HG02763 (cell line): ENCODE results near the gene CDKN2D.
"Not testable (repeated sequence)": the region's sequence is repeated elsewhere in the genome, so short reads cannot be mapped to it uniquely, and the experiment has no call there.

Source experiments
- ATAC-seq: cut with Tn5 transposase; IDR thresholded peaks from one replicate; pipeline ENCODE4 v1.9.1; 2021; ENCODE audit warnings: mild to moderate bottlenecking, moderate library complexity; ENCODE audit not compliant: unreplicated experiment

The CDKN2D gene

GRCh38 chr19:10582091-10582490, 13.3 kb upstream of the CDKN2D start:
- ATAC-seq = no peak

DNA sequence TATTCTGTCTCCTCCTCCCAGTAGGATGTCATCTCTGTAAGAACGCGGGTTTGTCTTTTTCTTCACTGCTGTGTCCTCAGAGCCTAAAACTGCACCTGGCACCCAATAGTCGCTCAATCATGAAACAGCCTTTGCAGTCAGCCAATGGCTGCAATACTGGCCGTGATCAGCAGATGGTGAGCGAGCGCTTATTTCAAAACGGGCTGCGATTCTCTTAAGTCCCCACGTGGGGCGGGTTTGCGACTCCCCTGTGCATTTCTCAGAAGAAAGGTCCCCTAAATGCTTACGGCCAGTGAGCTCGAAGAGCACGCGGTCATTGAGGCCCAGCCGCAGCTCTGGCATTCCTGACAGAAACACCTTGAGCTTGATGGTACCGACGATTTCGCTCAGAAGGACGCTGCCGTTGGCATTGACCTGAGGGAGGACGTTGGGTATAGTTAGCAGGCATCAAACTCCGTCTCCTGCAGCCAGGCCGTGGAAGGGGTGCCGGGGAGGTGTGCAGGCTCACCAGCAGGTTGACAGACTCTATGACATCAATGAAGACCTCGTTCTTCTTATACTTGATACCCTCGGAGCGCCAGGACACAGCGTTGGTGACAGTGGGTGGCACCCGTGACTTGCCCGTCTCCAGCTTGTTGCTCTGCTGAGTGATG, 12.3 kb upstream of the CDKN2D start:
- no peak for ATAC-seq

DNA sequence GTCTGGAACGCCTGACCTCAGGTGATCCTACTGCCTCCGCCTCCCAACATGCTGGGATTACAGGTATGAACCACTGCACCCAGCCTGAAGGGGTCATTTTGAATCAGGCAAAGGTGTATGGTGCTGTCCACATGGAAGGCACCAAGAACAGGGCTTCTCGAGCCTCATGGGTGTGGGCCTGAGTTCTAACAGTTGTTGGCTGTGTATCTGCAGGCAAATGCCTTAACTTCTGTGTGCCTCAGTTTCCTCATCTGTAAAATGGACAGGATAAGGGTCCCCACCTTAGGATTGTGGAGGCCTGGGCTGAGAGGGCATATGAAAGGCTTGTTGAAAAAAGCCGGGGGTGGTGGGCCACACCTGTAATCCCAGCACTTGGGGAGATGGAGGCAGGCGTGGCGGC, 9.2 kb upstream of the CDKN2D start:
- no peak for ATAC-seq

GRCh38 chr19:10575011-10575716, 6.4 kb upstream of the CDKN2D start:
- ATAC-seq = no peak

DNA sequence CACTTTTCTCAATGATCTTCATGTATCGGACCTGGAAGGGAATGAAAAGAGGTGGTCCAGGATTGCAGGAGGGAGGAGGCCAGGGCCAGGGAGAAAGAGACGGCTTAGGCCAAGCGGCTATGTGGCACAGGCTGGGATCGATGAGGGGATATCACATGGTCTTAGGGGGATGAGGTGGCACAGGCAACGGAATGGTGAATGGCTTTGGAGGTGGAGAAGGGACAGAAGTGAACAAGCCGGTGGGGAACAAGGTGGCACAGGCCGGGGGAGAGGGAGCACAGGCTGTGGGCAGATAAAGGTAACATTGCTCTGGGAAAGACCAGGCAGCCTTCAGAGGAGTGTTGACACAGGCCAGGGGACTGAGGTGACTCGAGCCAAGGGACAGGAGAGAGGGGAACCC, 5.7 kb upstream of the CDKN2D start:
- ATAC-seq = no peak

DNA sequence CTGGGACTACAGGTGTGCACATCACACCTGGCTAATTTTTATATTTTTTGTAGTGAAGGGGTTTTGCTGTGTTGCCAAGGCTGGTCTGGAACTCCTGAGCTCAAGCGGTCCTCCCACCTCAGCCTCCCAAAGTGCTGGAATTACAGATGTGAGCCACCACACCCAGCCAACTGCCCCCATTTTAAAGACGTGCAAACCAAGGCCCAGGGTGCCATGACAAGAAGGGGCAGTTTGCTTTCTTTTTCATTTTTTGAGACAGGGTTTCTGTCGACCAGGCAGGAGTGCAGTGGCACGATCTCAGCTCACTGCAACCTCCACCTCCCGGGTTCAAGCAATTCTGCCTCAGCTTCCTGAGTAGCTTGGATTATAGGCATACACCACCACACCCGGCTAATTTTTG, 5.0 kb upstream of the CDKN2D start:
- not testable (repeated sequence) for ATAC-seq

GRCh38 chr19:10568062-10568825, 535 bp downstream of the CDKN2D start:
- ATAC-seq = peak; percentile 1

DNA sequence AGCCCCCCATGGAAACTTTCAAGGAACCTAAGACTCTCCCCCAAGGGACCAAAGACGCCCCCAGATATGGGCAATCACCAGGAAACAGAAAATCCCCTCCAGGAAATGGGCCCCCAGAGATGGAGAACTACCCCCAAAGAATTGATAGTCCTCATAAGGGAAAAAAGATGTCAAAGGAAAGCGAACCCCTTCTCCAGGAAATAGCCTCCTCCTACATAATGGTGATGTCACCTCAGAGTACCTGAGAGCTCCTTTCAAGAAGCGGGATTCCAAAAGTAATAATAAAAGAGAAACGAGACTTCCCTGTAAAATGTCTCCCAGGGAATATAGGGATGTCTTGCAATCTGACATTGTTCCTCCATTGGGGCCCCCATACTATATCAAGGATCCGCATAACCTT, 1.1 kb downstream of the CDKN2D start:
- ATAC-seq = no peak

DNA sequence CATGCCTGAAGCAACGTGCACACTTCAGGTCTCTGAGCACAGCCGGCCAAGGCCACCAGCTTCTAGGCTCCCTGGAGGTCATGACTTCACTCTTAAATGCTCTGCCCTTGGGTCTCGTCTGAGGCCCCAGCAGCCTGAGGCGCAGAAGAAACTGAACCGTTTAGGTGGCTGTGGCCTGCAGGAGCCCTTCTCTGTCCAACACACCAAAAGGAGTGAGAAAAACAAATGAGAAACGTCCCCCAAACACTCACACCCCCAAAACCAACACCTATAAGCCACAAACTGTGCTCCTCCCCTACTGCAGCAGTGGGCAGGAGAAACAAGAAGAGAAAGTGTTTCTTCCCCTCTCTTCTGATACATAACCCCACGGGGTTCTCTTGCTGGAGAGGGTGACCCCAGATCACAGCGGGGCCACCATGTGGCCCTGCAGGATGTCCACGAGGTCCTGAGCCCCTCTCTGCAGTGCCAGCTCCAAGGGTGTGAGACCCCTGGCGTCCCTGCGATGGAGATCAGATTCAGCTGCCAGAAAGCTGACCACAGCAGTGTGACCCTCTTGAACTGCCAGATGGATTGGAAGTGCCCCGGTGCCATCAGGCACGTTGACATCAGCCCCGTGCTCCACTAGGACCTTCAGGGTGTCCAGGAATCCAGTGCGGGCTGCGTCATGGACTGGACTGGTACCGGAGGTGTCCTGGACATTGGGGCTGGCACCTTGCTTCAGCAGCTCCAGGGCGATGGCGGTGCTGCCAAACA, 1.9 kb downstream of the CDKN2D start:
- ATAC-seq = no peak

GRCh38 chr19:10566408-10566657, 2.4 kb downstream of the CDKN2D start:
- ATAC-seq = no peak

GRCh38 chr19:10565567-10566407, 3.0 kb downstream of the CDKN2D start, which contains the start of gene KRI1:
TSS of gene KRI1 (minus strand) at chr19:10566010. CDS start at chr19:10565999, 11 bp downstream.
- peak; percentile 49 for ATAC-seq

GRCh38 chr19:10565028-10565566, 3.7 kb downstream of the CDKN2D start:
- ATAC-seq = no peak

DNA sequence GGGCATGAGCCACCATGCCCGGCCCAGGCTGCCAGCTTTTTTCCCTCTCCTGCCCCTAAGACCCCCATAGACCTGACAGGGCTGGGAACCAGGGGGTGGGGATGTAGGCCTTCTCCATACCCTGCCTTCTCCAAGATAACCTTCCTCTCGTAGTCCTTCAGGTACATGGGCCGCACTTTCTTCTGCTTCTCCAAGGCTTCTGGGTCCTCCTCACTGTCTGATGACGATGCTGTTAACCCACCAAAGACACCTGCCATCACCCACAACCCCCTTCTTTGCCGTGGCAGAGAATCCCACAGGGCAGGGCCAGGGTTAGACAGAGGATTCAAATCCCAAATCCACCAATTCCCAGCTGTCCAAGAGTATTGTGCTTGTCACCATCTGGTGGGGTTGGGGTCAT, 6.2 kb downstream of the CDKN2D start:
- ATAC-seq = no peak

GRCh38 chr19:10560154-10560553, 8.6 kb downstream of the CDKN2D start:
- no peak for ATAC-seq

- no peak for ATAC-seq
Observed at GRCh38 chr19:10557603-10558197, 11.1 kb downstream of the CDKN2D start.

DNA sequence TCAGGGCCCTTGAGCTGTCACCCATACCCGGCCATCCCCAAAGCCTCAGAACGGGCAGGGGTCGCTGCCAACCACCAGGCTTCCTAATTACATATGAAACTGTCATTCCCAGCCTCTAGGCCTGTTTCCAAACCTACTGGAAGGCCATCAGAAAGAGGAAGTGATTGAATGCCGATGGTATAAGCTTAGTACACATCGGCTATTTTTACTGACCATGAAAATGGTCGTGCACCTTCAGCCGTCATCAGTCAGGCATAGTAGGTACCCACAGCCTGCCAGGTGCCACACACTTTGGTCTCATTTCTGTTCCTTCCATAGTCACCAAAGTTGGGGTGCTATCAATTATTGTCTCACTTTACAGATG, 13.2 kb downstream of the CDKN2D start:
- ATAC-seq = no peak

DNA sequence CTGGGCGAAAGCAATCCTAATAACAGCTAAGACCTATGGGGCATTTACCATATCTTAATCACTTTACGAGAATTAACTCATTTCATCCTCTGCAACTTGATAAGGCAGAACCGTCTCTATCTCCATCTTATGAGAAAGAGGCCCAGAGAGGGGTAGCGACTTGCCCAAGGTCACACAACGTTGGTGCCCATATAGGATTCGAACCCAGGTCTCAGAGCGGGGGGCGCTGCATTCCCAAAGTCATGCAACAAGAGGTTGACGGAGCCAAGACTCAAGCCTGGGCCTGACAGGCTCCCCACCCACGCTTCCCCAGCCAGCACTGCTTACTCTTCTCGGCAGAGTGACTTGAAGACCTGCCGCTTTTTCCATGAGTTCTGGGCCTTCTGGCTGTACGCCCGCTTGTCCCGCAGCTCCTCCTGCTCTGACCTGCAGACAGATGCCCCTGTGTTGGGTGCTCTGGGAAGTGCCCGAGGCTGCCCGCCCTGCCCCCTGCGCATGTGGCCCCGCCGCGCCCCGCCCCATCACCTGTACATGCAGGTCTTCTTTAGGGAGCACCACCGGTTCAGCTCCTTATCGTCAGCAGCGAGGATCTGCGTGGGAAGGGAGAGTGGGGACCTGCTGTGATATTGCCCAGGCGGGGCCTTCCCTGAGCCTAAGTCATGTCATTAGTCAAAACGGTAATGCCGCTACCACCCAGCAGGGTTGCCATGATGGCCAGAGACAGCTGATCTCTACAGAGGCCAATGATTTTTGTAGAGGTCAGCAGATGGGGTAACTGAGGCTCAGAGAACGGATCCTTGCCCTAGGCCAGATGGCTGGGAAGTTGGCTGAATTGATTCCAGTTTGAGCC, 13.8 kb downstream of the CDKN2D start:
- ATAC-seq = no peak

- no peak for ATAC-seq
Observed at GRCh38 chr19:10553943-10554381, 14.8 kb downstream of the CDKN2D start.

GRCh38 chr19:10553087-10553667, 15.6 kb downstream of the CDKN2D start:
- ATAC-seq = no peak
